ENCODE measurements around the gene TBC1D32.

Gene TBC1D32

GRCh38 chr6:121032268-121033006 is 301.8 kb downstream of the TBC1D32 start:
- H3K27ac ChIP-seq, result no peak overlapping the region
- no peak for TF ChIP-seq CTCF (conservative IDR thresholded peaks at IDR 0.05)
